Vagina (tissue), 2 donors: ENCODE data around the gene NFATC4.

Experiments
- POLR2AphosphoS5 ChIP-seq, 2 donors: sonication (generic); formaldehyde crosslinking; IDR thresholded peaks; one replicate each; pipeline ENCODE4 v1.9.0; 2017; ENCODE audit warnings: antibody characterized with exemption in 2 of 2, mild to moderate bottlenecking in 2 of 2, low read depth in 1 of 2; ENCODE audit not compliant: insufficient read depth in 1 of 2
- TF ChIP-seq, protein P1 (sequence below), 3 experiments: fragments of 450-650 bp in 2 of 3; fragments of 200-600 bp in 1 of 3; sonication (generic) in 1 of 3; IDR thresholded peaks; one replicate each; pipeline ENCODE4 v1.5.1; 2017 to 2019; ENCODE audit warnings: antibody characterized with exemption in 3 of 3, mild to moderate bottlenecking in 2 of 3, moderate library complexity in 2 of 3

DNA sequence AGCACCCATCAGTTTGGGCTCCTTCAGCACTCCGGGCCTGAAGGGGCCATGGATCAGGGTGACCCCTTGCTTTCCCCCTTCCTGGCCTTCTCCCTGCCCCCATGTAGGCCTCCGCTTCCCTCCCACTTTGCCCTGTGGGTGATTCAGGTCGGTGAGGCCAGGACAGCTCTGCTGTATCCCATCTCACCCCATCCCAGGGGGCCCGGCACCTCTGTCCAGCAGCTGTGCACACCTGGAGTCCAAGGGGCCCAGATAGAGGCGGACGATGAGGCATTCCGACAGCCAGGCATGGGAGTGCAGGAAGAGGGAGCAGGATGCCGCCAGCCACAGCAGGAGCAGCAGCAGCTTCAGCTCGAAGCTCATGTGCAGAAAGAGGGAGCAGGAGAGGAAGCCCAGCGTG, 45.3 kb upstream of the NFATC4 start:
- TF ChIP-seq, protein P1, sequence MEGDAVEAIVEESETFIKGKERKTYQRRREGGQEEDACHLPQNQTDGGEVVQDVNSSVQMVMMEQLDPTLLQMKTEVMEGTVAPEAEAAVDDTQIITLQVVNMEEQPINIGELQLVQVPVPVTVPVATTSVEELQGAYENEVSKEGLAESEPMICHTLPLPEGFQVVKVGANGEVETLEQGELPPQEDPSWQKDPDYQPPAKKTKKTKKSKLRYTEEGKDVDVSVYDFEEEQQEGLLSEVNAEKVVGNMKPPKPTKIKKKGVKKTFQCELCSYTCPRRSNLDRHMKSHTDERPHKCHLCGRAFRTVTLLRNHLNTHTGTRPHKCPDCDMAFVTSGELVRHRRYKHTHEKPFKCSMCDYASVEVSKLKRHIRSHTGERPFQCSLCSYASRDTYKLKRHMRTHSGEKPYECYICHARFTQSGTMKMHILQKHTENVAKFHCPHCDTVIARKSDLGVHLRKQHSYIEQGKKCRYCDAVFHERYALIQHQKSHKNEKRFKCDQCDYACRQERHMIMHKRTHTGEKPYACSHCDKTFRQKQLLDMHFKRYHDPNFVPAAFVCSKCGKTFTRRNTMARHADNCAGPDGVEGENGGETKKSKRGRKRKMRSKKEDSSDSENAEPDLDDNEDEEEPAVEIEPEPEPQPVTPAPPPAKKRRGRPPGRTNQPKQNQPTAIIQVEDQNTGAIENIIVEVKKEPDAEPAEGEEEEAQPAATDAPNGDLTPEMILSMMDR (IDR thresholded peaks at IDR 0.05) = no peak
- no peak for TF ChIP-seq POLR2AphosphoS5 (IDR thresholded peaks at IDR 0.05; ENCODE audit: insufficient read depth in 1 of 2, low read depth in 1 of 2)
